ENCODE measurements around the gene TMEM109. TPM values are rescaled to one million over a fixed set of nuclear protein-coding genes. Genes with fewer than 3 reads are reported as not detected.
"Not testable (repeated sequence)": the region's sequence is repeated elsewhere in the genome, so short reads cannot be mapped to it uniquely, and the experiment has no call there.

The TMEM109 gene
- total RNA-seq, 1 donor from 2014 or later = 48.7 TPM

DNA sequence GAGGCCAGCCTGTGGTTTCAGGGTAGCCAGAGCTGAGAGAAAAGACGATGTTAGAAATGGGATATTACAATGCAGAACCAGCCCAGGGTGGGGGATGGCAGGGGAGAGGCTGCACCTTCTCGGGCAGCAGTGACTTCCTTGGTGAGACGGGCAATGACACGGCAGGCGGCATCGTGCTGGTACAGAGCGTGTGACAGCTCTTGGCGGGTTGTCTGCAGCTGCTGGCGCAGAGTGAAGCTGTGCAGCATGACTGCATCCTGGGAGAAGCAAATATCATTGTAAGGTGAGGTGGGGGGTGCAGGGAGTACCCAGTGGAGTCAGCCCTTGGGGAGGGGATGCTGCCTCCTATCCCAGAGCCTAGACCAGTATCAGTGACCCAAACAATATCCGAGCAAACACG lies 11.3 kb upstream of the TMEM109 start:
- Mint-ChIP-seq H3K36me3 (ENCODE audit: insufficient read depth) (peaks cover 13% of the 10 kb centered on the region), H3K4me3 (ENCODE audit: low read depth) (no peak overlapping the region), H3K27ac (no peak overlapping the region), H3K27me3 (peaks cover under 1% of the 10 kb centered on the region), H3K4me1 (ENCODE audit: low read depth) (peaks cover 18% of the 10 kb centered on the region), H3K9me3 (ENCODE audit: low read depth) (no peaks in the 10 kb centered on the region)
- DNase-seq (ENCODE audit: low spot score, unreplicated experiment) = no peak
- TF ChIP-seq, protein P1, sequence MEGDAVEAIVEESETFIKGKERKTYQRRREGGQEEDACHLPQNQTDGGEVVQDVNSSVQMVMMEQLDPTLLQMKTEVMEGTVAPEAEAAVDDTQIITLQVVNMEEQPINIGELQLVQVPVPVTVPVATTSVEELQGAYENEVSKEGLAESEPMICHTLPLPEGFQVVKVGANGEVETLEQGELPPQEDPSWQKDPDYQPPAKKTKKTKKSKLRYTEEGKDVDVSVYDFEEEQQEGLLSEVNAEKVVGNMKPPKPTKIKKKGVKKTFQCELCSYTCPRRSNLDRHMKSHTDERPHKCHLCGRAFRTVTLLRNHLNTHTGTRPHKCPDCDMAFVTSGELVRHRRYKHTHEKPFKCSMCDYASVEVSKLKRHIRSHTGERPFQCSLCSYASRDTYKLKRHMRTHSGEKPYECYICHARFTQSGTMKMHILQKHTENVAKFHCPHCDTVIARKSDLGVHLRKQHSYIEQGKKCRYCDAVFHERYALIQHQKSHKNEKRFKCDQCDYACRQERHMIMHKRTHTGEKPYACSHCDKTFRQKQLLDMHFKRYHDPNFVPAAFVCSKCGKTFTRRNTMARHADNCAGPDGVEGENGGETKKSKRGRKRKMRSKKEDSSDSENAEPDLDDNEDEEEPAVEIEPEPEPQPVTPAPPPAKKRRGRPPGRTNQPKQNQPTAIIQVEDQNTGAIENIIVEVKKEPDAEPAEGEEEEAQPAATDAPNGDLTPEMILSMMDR (IDR thresholded peaks at IDR 0.05; ENCODE audit: unreplicated experiment) = no peak

DNA sequence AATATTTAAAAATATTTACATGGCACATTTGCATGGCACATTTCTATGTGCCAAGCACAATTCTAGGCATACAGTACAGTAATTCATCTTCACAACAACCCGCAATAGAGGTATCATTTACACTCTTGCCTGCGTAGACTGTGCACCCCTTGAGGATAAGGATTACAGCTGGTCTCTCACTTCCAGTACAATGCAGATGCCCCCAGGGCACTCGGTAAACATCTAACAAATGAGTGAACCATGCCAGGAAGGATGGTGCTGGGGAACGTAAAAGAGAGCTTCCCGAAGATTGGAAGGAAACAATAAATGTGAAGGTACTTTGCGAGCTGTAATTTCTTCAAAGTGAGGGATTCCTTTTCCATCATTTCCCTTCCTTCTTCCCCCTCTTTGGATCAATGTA lies 8.9 kb upstream of the TMEM109 start:
- peak overlapping the region; percentile 96 for H3K27ac Mint-ChIP-seq
- peaks cover 18% of the 10 kb centered on the region for H3K4me1 Mint-ChIP-seq (ENCODE audit: low read depth)
- H3K36me3 Mint-ChIP-seq (ENCODE audit: insufficient read depth) = peaks cover 5% of the 10 kb centered on the region
- peak overlapping the region; percentile 90 for H3K4me3 Mint-ChIP-seq (ENCODE audit: low read depth)
- no peak for DNase-seq (ENCODE audit: low spot score, unreplicated experiment)
- TF ChIP-seq, protein P1 (IDR thresholded peaks at IDR 0.05; ENCODE audit: unreplicated experiment) = no peak
- peaks cover 22% of the 10 kb centered on the region for H3K27me3 Mint-ChIP-seq
- no peaks in the 10 kb centered on the region for H3K9me3 Mint-ChIP-seq (ENCODE audit: low read depth)

DNA sequence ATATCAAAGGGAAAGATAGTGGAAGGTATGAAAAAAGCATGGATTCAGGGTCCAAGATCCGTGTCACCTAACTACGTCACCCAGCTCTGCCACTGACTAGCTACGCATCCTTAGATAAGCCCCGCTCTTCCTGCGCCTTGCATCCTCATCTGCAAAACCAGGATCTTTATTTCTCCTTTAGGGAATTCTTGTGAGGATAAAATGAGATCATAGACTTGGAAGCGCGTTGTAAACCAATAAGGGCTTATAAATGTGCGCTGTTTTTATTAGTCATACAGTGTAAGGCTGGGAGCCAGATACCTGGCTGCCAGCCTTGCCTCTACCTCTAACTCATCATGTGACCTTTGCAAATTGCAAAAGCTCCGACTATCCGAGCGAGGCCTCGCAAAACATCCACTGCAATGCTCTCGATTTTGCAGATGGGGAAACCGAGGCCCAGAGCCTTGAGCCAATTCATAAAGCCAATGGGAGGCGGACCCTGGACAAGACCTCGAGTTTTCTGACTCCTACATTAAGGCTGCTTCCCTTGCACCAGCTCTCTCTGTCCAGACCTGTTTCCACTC lies 8.3 kb upstream of the TMEM109 start:
- H3K4me3 Mint-ChIP-seq (ENCODE audit: low read depth) = peak overlapping the region; percentile 90
- no peaks in the 10 kb centered on the region for H3K9me3 Mint-ChIP-seq (ENCODE audit: low read depth)
- H3K27ac Mint-ChIP-seq = peak overlapping the region; percentile 96
- H3K27me3 Mint-ChIP-seq = peaks cover 24% of the 10 kb centered on the region
- TF ChIP-seq, protein P1 (IDR thresholded peaks at IDR 0.05; ENCODE audit: unreplicated experiment) = no peak
- H3K36me3 Mint-ChIP-seq (ENCODE audit: insufficient read depth) = peaks cover 3% of the 10 kb centered on the region
- peaks cover 18% of the 10 kb centered on the region for H3K4me1 Mint-ChIP-seq (ENCODE audit: low read depth)
- DNase-seq (ENCODE audit: low spot score, unreplicated experiment) = no peak

DNA sequence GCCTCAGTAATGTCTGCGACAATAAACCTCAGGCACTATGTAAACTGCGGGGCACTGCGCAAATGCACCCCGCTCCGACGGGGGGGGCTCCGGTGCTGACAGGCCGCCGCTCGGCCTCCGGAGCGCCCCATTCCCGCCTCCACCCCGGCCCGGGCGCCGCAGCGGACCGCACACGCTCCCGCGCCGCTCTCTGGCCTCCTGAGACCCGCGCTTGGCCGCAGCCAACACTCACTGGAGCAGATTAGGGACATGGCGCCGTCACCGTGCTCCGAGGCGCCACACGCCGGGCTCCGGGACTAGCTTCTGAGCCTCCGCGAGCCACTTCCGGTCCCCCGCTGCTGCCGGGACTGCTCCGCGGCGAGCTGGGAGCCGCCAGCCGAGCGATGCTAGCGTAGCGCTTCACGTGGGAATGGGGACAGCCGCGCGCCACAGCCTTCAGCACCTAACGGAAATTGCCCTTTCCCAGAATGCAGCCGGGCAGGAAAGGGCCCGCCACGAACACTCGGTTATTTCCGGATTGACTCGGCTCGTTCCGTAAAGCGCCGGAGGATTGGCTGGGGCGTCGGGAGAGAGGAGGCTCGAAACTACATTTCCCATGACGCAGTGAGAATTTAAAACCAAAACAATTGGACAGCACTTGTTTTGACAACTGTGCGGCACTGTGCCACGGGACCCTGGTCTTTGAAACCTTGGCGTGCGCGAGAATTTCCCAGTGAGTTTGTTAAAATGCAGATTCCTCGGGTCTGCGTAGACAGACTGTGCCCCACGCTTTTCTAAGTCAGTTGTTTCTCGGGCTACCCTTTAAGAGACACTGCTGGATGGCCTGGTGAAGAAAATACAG lies 7.6 kb upstream of the TMEM109 start, which contains the start of gene PRPF19:
Gene PRPF19 (minus strand): TSS at position 454 of the 841 bp plus-strand sequence. CDS start 203 bp downstream, at position 251.
- H3K36me3 Mint-ChIP-seq (ENCODE audit: insufficient read depth) = no peaks in the 10 kb centered on the region
- peaks cover 18% of the 10 kb centered on the region for H3K4me1 Mint-ChIP-seq (ENCODE audit: low read depth)
- H3K27ac Mint-ChIP-seq = peak within 1 kb of the TSS; percentile 96
- peak within 1 kb of the TSS; percentile 90 for H3K4me3 Mint-ChIP-seq (ENCODE audit: low read depth)
- H3K9me3 Mint-ChIP-seq (ENCODE audit: low read depth) = no peaks in the 10 kb centered on the region
- TF ChIP-seq, protein P1 (IDR thresholded peaks at IDR 0.05; ENCODE audit: unreplicated experiment) = no peak
- peak; percentile 97 for DNase-seq (ENCODE audit: low spot score, unreplicated experiment)
- H3K27me3 Mint-ChIP-seq = peaks cover 28% of the 10 kb centered on the region

- no peak for DNase-seq (ENCODE audit: low spot score, unreplicated experiment)
- Mint-ChIP-seq H3K4me1 (ENCODE audit: low read depth) (peaks cover 23% of the 10 kb centered on the region), H3K27ac (no peak overlapping the region), H3K9me3 (ENCODE audit: low read depth) (no peaks in the 10 kb centered on the region), H3K4me3 (ENCODE audit: low read depth) (no peak overlapping the region), H3K27me3 (peaks cover 28% of the 10 kb centered on the region), H3K36me3 (ENCODE audit: insufficient read depth) (no peaks in the 10 kb centered on the region)
- TF ChIP-seq, protein P1 (IDR thresholded peaks at IDR 0.05; ENCODE audit: unreplicated experiment) = no peak
Measured at GRCh38 chr11:60908803-60909202, 5.2 kb upstream of the TMEM109 start.

DNA sequence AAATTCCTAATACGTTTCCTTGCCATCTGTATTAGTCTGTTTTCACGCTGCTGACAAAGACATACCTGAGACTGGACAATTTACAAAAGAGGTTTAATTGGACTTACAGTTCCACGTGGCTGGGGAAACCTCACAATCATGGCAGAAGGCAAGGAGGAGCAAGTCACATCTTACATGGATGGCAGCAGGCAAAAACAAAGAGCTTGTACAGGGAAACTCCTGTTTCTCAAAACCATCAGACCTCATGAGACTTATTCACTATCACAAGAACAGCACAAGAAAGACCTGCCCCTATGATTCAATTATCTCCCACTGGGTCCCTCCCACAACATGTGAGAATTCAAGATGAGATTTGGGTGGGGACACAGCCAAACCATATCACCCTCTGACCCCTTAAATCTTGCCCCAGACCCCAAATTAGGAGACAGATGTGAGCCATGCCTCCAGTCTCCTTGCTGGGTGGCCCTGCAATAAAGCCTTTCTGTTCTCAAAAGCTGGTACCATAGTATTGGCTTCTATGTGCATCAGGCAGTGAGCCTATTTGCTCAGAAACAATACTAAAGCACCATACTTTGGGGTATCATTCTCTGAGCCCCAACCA lies 4.2 kb upstream of the TMEM109 start:
- not testable (repeated sequence) for H3K9me3 Mint-ChIP-seq (ENCODE audit: low read depth); H3K4me3 Mint-ChIP-seq (ENCODE audit: low read depth); H3K36me3 Mint-ChIP-seq (ENCODE audit: insufficient read depth); H3K27ac Mint-ChIP-seq; DNase-seq (ENCODE audit: low spot score, unreplicated experiment)
- peaks cover 28% of the 10 kb centered on the region for H3K27me3 Mint-ChIP-seq
- peaks cover 20% of the 10 kb centered on the region for H3K4me1 Mint-ChIP-seq (ENCODE audit: low read depth)

Data from progenitor cell of endocrine pancreas (in vitro differentiated cells).